Mucosa of rectum (tissue), 2 donors: ENCODE results near the gene FAM3A.
"Not testable (repeated sequence)": the region's sequence is repeated elsewhere in the genome, so short reads cannot be mapped to it uniquely, and the experiment has no call there.

Experiments
- H3K27ac ChIP-seq, 2 donors: one replicate each; pipeline ENCODE4 v1.7.0; 2013; ENCODE audit warnings: inconsistent platforms in 2 of 2, low read depth in 2 of 2, low read length in 2 of 2
- H3K27me3 ChIP-seq, 2 donors: one replicate each; pipeline ENCODE4 v1.7.0; 2013; ENCODE audit warnings: low read length in 2 of 2; ENCODE audit not compliant: control insufficient read depth in 2 of 2, insufficient read depth in 2 of 2
- H3K36me3 ChIP-seq, 2 donors: one replicate each; pipeline ENCODE4 v1.7.0; 2013; ENCODE audit warnings: low read length in 2 of 2; ENCODE audit not compliant: control insufficient read depth in 2 of 2, insufficient read depth in 2 of 2
- H3K4me1 ChIP-seq, 2 donors: one replicate each; pipeline ENCODE4 v1.7.0; 2013; ENCODE audit warnings: low read length in 2 of 2, mild to moderate bottlenecking in 1 of 2; ENCODE audit not compliant: control insufficient read depth in 2 of 2, insufficient read depth in 2 of 2
- H3K4me3 ChIP-seq, 2 donors: one replicate each; pipeline ENCODE4 v1.7.0; 2013; ENCODE audit warnings: low read length in 2 of 2
- H3K9ac ChIP-seq, 2 donors: one replicate each; pipeline ENCODE4 v1.7.0; 2013; ENCODE audit warnings: low read length in 2 of 2, low read depth in 1 of 2, mild to moderate bottlenecking in 1 of 2
- H3K9me3 ChIP-seq, 2 donors: one replicate each; pipeline ENCODE4 v1.7.0; 2013; ENCODE audit warnings: low read length in 2 of 2; ENCODE audit not compliant: control insufficient read depth in 2 of 2
- donor health status: healthy.
- donor health status: Normal muscosa, but diverticular disease.

Gene FAM3A

DNA sequence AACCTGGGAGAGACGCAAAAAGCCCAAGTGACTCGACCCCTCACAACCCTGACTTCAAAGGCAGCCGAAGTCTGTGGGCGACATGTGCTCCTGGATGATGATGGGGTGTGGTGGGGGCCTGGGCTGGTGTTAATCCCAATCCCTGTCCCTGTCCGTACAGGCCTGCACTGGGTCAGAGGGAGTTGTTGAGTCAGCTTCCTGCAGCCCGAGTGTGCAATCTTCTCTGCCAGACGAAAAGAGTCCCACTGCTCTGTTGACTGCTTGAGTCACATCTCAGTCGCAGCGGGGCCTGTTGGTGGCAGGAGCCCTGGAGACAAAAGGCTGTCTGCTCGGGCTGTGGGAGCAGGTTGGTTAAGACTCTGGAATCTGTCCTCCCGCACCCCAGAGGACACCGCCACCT, 10.3 kb downstream of the FAM3A start:
- Histone ChIP-seq H3K9ac (no peak overlapping the region), H3K27ac (no peak overlapping the region), H3K27me3 (peaks cover 0 to 2% of the 10 kb centered on the region in 2 donors), H3K9me3 (peaks cover 0 to 2% of the 10 kb centered on the region in 2 donors), H3K4me3 (no peak overlapping the region), H3K36me3 (peaks cover 3 to 16% of the 10 kb centered on the region in 2 donors), H3K4me1 (no peaks in the 10 kb centered on the region)

DNA sequence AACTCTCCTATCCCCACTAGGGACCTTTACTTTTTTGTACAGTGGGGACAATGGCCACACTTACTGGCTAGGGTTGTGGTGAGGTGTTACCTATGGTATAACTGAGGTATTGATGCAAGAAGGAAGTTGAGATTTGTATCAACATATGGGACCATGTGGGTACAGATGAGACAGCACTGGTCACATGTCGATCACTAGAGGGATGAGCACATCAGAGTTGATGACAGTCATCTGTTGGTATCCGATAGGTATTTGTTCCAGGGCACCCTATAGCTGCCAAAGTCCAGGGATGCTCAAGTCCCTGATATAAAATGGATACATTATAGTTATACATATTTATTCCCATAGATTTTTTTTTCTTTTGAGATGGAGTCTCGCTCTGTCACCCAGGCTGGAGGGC, 13.0 kb downstream of the FAM3A start:
- H3K27ac ChIP-seq = no peak overlapping the region
- H3K4me1 ChIP-seq = no peaks in the 10 kb centered on the region
- no peaks in the 10 kb centered on the region for H3K9me3 ChIP-seq
- peaks cover 0 to 2% of the 10 kb centered on the region in 2 donors for H3K27me3 ChIP-seq
- no peak overlapping the region for H3K9ac ChIP-seq
- H3K36me3 ChIP-seq = peaks cover 0 to 13% of the 10 kb centered on the region in 2 donors
- no peak overlapping the region for H3K4me3 ChIP-seq

DNA sequence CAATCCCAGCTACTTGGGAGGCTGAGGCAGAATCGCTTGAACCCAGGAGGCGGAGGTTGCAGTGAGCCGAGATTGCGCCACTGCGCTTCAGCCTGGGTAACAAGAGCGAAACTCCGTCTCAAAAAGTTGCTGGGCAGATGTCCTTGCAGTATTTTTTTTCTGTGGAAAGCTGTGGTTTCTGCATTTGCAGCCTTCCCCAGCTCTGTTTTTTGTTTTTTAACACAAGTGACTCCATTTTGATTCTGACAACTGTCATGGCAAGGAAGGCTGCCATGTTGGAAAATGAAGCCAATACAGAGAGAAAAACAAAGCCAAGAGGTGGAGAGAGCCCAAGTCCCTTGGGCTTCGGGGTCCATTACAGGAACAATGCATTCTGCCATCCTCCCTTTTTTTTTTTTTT, 13.9 kb downstream of the FAM3A start:
- Histone ChIP-seq H3K4me3 (no peak overlapping the region), H3K9me3 (no peaks in the 10 kb centered on the region), H3K36me3 (peaks cover 0 to 12% of the 10 kb centered on the region in 2 donors), H3K27ac (no peak overlapping the region), H3K27me3 (peaks cover 0 to 2% of the 10 kb centered on the region in 2 donors), H3K4me1 (no peaks in the 10 kb centered on the region), H3K9ac (no peak overlapping the region)

DNA sequence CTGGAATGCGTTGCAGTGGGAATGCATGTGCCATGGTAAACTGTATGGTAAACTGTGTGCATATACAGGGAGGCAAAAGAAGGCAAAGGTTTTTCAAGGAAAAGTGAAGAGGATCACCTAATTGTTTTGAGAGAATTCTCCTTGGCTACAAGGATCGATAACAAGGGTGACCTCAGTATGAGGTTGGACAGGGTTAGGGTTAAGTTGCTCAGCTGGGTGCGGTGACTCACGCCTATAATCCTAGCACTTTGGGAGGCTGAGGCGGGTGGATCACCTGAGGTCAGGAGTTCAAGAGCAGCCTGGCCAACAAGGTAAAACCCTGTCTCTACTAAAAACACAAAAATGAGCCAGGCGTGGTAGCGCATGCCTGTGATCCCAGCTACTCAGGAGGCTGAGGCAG, 14.6 kb downstream of the FAM3A start:
- not testable (repeated sequence) for H3K36me3 ChIP-seq

DNA sequence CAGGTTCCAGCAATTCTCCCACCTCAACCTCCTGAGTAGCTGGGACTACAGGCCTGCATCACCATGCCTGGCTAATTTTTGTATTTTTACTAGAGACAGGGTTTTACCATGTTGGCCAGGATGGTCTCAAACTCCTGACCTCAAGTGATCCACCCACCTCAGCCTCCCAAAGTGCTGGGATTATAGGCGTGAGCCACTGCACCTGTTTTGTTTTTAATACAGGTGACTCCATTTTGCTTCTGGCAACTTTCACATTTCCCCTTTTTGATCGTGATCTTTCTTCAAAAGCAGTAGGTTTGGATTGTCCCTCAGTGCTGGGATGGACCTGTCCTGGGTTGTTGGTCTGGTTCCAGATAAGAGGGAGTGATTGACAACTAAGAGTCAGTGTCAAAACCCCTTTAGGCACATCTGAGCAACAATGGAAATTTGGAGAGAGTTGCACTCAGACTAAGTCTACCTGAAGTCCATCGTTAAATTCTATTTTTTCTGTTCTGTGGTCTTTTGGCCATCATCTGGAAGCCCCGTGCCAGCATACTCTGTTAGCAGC, 19.4 kb downstream of the FAM3A start:
- H3K36me3 ChIP-seq, H3K4me3 ChIP-seq, H3K27me3 ChIP-seq, H3K9me3 ChIP-seq, H3K27ac ChIP-seq, H3K4me1 ChIP-seq, H3K9ac ChIP-seq: not testable (repeated sequence)

More for the DNA sequence above, 14.6 kb downstream of the FAM3A start:
- not testable (repeated sequence) for H3K4me3 ChIP-seq, H3K4me1 ChIP-seq, H3K27ac ChIP-seq, H3K9me3 ChIP-seq, H3K9ac ChIP-seq, H3K27me3 ChIP-seq

DNA sequence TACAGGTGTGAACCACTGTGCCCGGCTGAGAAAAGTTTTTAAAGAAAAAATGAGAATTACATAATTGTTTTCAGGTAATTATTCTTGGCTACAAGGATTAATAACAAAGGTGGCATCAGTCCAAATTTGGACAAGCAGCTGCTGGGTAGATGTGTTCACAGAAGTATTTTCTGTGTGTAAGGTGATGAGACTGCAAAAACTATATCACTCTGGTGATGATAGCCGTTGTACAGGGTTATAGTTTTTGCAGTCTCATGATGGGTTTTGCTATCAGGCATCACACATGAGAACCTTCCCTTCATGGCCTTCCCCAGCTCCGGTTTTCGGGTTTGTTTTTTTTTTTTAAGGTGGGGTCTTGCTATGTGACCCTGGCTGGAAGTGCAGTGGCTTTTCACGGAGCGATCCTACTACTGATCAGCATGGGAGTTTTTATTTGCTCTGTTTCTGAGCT, 20.5 kb downstream of the FAM3A start:
- Histone ChIP-seq H3K27me3 (no peaks in the 10 kb centered on the region), H3K36me3 (no peaks in the 10 kb centered on the region), H3K27ac (no peak overlapping the region), H3K4me3 (no peak overlapping the region), H3K4me1 (no peaks in the 10 kb centered on the region), H3K9ac (no peak overlapping the region), H3K9me3 (no peaks in the 10 kb centered on the region)

DNA sequence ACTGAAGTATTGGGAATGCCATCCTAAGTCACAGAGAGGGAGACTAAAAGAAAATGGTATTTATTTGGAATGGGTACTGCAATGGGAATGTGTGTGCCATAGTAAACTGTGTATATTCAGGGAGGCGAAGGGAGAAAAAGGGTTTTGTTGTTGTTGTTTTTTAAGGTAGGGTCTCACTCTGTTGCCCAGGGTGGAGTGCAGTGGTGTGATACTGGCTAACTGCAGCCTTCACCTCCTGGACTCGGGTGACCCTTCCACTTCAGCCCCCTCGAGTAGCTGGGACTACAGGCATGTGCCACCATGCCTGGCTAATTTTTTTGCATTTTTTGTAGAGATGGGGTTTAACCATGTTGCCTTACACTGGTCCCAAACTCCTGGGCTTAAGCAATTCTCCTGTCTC, 21.3 kb downstream of the FAM3A start:
- no peaks in the 10 kb centered on the region for H3K36me3 ChIP-seq

DNA sequence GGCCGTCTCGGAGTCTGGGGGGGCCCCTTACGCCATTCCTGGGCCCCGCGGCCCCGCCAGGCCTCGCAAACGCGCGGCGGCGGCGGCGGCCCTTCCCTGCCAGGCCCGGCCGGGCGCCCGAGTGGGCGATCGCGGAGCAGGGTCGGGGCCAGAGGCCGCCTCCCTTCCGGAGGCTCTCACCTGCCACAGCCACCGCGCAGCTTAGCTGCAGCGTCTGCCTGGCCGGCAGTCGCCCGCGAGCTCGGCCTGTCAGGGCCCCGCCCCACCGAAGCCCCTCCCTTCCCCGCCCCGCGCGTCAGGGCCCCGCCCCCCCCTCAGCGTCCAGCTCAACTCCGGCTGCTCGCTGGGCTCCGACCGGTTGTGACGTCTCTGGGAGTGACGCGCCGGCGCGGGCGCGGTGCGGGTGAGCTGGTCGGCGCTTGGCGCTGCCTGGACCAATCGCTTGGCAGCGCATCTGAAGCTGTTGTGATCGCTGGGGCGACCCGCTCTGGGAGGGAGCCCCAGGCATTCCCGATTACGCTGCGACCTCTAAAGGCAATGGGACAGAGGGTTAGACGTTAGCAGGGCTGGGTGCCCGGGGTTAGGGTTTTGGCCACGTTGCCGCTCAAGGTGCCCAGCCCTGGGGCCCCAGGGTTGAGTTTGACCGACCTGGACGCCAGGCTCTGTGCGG, 25.5 kb downstream of the FAM3A start, which contains the start of gene SLC10A3:
SLC10A3 (minus strand) TSS at position 216 of the 670 bp plus-strand sequence. CDS start 1,689 bp downstream, outside the sequence.
- Histone ChIP-seq H3K27me3 (no peaks in the 10 kb centered on the region), H3K4me1 (peaks cover 12 to 17% of the 10 kb centered on the region in 2 donors), H3K4me3 (peak within 1 kb of the TSS; percentile 72 to 74), H3K27ac (peak within 1 kb of the TSS; percentile 94 to 95), H3K36me3 (no peaks in the 10 kb centered on the region), H3K9ac (peak within 1 kb of the TSS; percentile 83 to 89), H3K9me3 (no peaks in the 10 kb centered on the region)

More for the DNA sequence above, 21.3 kb downstream of the FAM3A start:
- no peak overlapping the region for H3K27ac ChIP-seq
- peaks cover 1 to 3% of the 10 kb centered on the region in 2 donors for H3K4me1 ChIP-seq
- H3K27me3 ChIP-seq = no peaks in the 10 kb centered on the region
- H3K9ac ChIP-seq = no peak overlapping the region
- H3K9me3 ChIP-seq = no peaks in the 10 kb centered on the region
- H3K4me3 ChIP-seq = no peak overlapping the region

DNA sequence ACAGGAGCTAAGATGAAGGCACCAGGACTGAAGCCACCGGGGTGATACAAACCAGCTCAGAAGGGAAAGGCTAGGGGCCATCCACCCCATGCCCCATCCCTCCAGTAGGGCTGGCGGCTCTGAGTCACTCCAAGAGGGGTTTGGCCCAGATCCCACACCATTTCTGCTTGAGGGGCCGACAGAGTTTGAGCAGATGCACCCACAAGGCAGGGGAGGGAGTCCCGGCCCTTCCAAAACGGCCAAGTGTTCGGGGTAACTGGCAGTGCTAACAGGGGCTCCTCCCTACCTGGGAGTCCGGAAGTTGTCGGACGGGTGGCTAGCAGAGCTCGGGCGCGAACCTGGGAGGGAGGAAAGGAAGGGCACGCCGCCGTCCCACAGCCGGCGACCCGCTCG, 26.0 kb downstream of the FAM3A start:
- Histone ChIP-seq H3K27ac (peak overlapping the region; percentile 87 to 94), H3K4me1 (peaks cover 18 to 21% of the 10 kb centered on the region in 2 donors), H3K9ac (peak overlapping the region; percentile 65 to 89), H3K27me3 (peaks cover 0 to 3% of the 10 kb centered on the region in 2 donors), H3K9me3 (no peaks in the 10 kb centered on the region), H3K4me3 (peak overlapping the region; percentile 72 to 74), H3K36me3 (no peaks in the 10 kb centered on the region)

DNA sequence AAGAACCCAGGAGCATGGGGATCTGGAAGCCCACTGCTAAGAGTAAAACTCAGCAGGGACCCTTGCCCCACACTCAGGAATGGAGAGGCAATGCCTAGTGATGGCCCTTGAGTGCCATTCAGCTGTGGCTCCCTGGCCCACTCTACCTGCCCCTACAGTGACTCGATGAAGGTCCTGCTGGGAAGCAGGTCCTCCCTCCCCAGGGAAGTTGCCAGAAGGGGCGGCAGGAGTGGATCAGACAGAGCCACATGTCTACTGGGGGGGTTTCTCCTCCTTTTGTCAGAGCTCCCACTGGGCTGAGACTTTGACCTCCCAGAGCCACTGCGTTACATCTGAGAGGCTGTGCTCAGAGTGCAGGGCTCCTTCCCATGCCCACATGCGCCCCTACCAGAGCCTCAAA, 26.9 kb downstream of the FAM3A start:
- H3K27ac ChIP-seq = peak overlapping the region in 1 of 2 donors; percentile 94
- H3K27me3 ChIP-seq = peaks cover 0 to 3% of the 10 kb centered on the region in 2 donors
- H3K4me3 ChIP-seq = peak overlapping the region; percentile 72 to 74
- H3K9me3 ChIP-seq = no peaks in the 10 kb centered on the region
- peaks cover 19 to 21% of the 10 kb centered on the region in 2 donors for H3K4me1 ChIP-seq
- H3K36me3 ChIP-seq = peaks cover 0 to 1% of the 10 kb centered on the region in 2 donors
- H3K9ac ChIP-seq = peak overlapping the region in 1 of 2 donors; percentile 89
